Tibial nerve (tissue), 4 donors: ENCODE measurements around the gene LRBA.

Source experiments
- EP300 ChIP-seq, 2 donors: sonication (generic); formaldehyde crosslinking; IDR thresholded peaks; one replicate each; pipeline ENCODE4 v1.6.1; 2017; ENCODE audit warnings: antibody characterized with exemption in 2 of 2, mild to moderate bottlenecking in 1 of 2
- POLR2A ChIP-seq, 2 donors: fragments of 450-650 bp; IDR thresholded peaks; one replicate each; pipeline ENCODE4 v1.6.1; 2017; ENCODE audit warnings: antibody characterized with exemption in 2 of 2, mild to moderate bottlenecking in 2 of 2, moderate library complexity in 2 of 2
- TF ChIP-seq, protein P1 (sequence below), 5 experiments: fragments of 200-600 bp in 3 of 5; fragments of 450-650 bp in 2 of 5; sonication (generic) in 3 of 5; IDR thresholded peaks; one replicate each; pipeline ENCODE4 v1.5.1; 2016 to 2019; ENCODE audit warnings: antibody characterized with exemption in 5 of 5, mild to moderate bottlenecking in 3 of 5, moderate library complexity in 2 of 5

DNA sequence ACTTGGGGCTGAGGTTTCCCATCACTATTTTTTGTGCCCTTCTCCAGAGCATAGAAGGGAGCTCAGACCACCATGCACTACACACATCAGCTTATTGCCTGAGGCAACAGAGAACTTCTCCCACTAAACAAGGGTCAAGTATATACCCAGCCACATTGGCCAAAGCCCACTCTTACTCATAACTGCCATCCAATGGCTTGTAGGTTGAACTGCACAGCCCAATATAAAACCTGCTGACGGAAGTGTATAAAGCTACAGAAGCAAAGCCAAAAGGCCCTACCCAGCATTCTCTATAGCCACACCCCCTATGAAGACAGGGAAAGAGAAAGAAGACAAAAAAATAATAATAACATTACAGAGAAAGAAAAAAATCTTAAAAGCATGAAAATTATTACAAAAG is 139.7 kb downstream of the LRBA start:
- TF ChIP-seq, protein P1, sequence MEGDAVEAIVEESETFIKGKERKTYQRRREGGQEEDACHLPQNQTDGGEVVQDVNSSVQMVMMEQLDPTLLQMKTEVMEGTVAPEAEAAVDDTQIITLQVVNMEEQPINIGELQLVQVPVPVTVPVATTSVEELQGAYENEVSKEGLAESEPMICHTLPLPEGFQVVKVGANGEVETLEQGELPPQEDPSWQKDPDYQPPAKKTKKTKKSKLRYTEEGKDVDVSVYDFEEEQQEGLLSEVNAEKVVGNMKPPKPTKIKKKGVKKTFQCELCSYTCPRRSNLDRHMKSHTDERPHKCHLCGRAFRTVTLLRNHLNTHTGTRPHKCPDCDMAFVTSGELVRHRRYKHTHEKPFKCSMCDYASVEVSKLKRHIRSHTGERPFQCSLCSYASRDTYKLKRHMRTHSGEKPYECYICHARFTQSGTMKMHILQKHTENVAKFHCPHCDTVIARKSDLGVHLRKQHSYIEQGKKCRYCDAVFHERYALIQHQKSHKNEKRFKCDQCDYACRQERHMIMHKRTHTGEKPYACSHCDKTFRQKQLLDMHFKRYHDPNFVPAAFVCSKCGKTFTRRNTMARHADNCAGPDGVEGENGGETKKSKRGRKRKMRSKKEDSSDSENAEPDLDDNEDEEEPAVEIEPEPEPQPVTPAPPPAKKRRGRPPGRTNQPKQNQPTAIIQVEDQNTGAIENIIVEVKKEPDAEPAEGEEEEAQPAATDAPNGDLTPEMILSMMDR (IDR thresholded peaks at IDR 0.05) = no peak
- TF ChIP-seq POLR2A (IDR thresholded peaks at IDR 0.05) (no peak), EP300 (IDR thresholded peaks at IDR 0.05) (no peak)
